Mesodermal cell (in vitro differentiated cells): Measurements from ENCODE around the gene PTPRF.

Experiments used
- H3K27ac ChIP-seq: 2 replicates; pipeline ENCODE4 v1.7.0; 2013; ENCODE audit warnings: mild to moderate bottlenecking, low read depth, low read length, moderate library complexity; ENCODE audit not compliant: severe bottlenecking
- H3K36me3 ChIP-seq: 2 replicates; pipeline ENCODE4 v1.7.1; 2013; ENCODE audit warnings: mild to moderate bottlenecking, low read length, moderate library complexity; ENCODE audit not compliant: control insufficient read depth, insufficient read depth
- H3K4me1 ChIP-seq: one replicate; pipeline ENCODE4 v1.7.1; 2013; ENCODE audit warnings: mild to moderate bottlenecking, low read length; ENCODE audit not compliant: insufficient read depth, control insufficient read depth, poor library complexity, severe bottlenecking
- H3K4me3 ChIP-seq: 2 replicates; pipeline ENCODE4 v1.7.0; 2013; ENCODE audit warnings: low read length, control low read depth, mild to moderate bottlenecking; ENCODE audit not compliant: insufficient read depth, poor library complexity, severe bottlenecking; ENCODE audit errors: extremely low read depth
- H3K9me3 ChIP-seq: 2 replicates; pipeline ENCODE4 v1.7.1; 2013; ENCODE audit warnings: mild to moderate bottlenecking, low read length, moderate library complexity; ENCODE audit not compliant: control insufficient read depth
- WGBS, 2 experiments: methylation state at CpG; one replicate each; pipeline ENCODE4 v1.1.5; 2013; ENCODE audit warnings: missing lambda C conversion rate in 2 of 2; ENCODE audit not compliant: insufficient coverage in 2 of 2; 5-methylcytosine and 5-hydroxymethylcytosine counted together

Gene PTPRF

GRCh38 chr1:43529206-43529731, 1.4 kb upstream of the PTPRF start:
- H3K36me3 ChIP-seq: no peaks in the 10 kb centered on the region
- H3K4me3 ChIP-seq: no peak overlapping the region
- WGBS, 2 experiments: 17 to 24% methylated on average over 8 to 11 of the region's 11 CpGs
- H3K9me3 ChIP-seq: no peaks in the 10 kb centered on the region
- H3K4me1 ChIP-seq: peaks cover 18% of the 10 kb centered on the region
- H3K27ac ChIP-seq: no peak overlapping the region

GRCh38 chr1:43531107-43531905, 623 bp downstream of the PTPRF start:
- no peak overlapping the region for H3K27ac ChIP-seq
- peaks cover 18% of the 10 kb centered on the region for H3K4me1 ChIP-seq
- H3K4me3 ChIP-seq: peak overlapping the region; percentile 50
- WGBS, 2 experiments: 0 to 1% methylated on average over 30 to 40 of the region's 102 CpGs
- no peaks in the 10 kb centered on the region for H3K36me3 ChIP-seq
- H3K9me3 ChIP-seq: no peaks in the 10 kb centered on the region

- H3K4me3 ChIP-seq: peak overlapping the region; percentile 50
- peaks cover 18% of the 10 kb centered on the region for H3K4me1 ChIP-seq
- H3K9me3 ChIP-seq: no peaks in the 10 kb centered on the region
- H3K36me3 ChIP-seq: peaks cover 3% of the 10 kb centered on the region
- WGBS, 2 experiments: 10 to 14% methylated on average over 11 of the region's 15 CpGs
- H3K27ac ChIP-seq: no peak overlapping the region
Observed at GRCh38 chr1:43531906-43532584, 1.4 kb downstream of the PTPRF start.

GRCh38 chr1:43532716-43533115, 2.0 kb downstream of the PTPRF start:
- Histone ChIP-seq H3K4me3 (peak overlapping the region; percentile 50), H3K27ac (no peak overlapping the region), H3K9me3 (no peaks in the 10 kb centered on the region), H3K36me3 (peaks cover 9% of the 10 kb centered on the region), H3K4me1 (peaks cover 18% of the 10 kb centered on the region)
- 64 to 70% methylated on average over 5 of the region's 5 CpGs for WGBS, 2 experiments

- Histone ChIP-seq H3K27ac (no peak overlapping the region), H3K4me1 (peaks cover 18% of the 10 kb centered on the region), H3K9me3 (no peaks in the 10 kb centered on the region), H3K4me3 (no peak overlapping the region), H3K36me3 (peaks cover 18% of the 10 kb centered on the region)
- 80 to 84% methylated on average over 9 of the region's 9 CpGs for WGBS, 2 experiments
Observed at GRCh38 chr1:43533584-43533983, 2.9 kb downstream of the PTPRF start.

GRCh38 chr1:43534256-43534655, 3.6 kb downstream of the PTPRF start:
- Histone ChIP-seq H3K27ac (no peak overlapping the region), H3K4me1 (peaks cover 18% of the 10 kb centered on the region), H3K36me3 (peaks cover 24% of the 10 kb centered on the region), H3K9me3 (no peaks in the 10 kb centered on the region), H3K4me3 (no peak overlapping the region)
- WGBS, 2 experiments: 83 to 100% methylated on average over 2 of the region's 2 CpGs

- 91 to 94% methylated on average over 7 to 8 of the region's 8 CpGs for WGBS, 2 experiments
- H3K27ac ChIP-seq: no peak overlapping the region
- H3K9me3 ChIP-seq: no peaks in the 10 kb centered on the region
Observed at GRCh38 chr1:43536196-43536863, 5.6 kb downstream of the PTPRF start.

GRCh38 chr1:43536864-43537358, 6.2 kb downstream of the PTPRF start:
- 83 to 96% methylated on average over 4 to 8 of the region's 11 CpGs for WGBS, 2 experiments
- H3K36me3 ChIP-seq: peaks cover 45% of the 10 kb centered on the region
- no peak overlapping the region for H3K27ac ChIP-seq
- H3K4me3 ChIP-seq: no peak overlapping the region
- no peaks in the 10 kb centered on the region for H3K9me3 ChIP-seq
- H3K4me1 ChIP-seq: peaks cover 9% of the 10 kb centered on the region

More at GRCh38 chr1:43536196-43536863, 5.6 kb downstream of the PTPRF start:
- peaks cover 43% of the 10 kb centered on the region for H3K36me3 ChIP-seq
- no peak overlapping the region for H3K4me3 ChIP-seq
- peaks cover 9% of the 10 kb centered on the region for H3K4me1 ChIP-seq

- peaks cover 5% of the 10 kb centered on the region for H3K4me1 ChIP-seq
- H3K9me3 ChIP-seq: no peaks in the 10 kb centered on the region
- H3K4me3 ChIP-seq: no peak overlapping the region
- WGBS, 2 experiments: 84 to 94% methylated on average over 5 to 6 of the region's 9 CpGs
- H3K36me3 ChIP-seq: peaks cover 51% of the 10 kb centered on the region
- H3K27ac ChIP-seq: no peak overlapping the region
Observed at GRCh38 chr1:43537423-43538142, 6.9 kb downstream of the PTPRF start.

GRCh38 chr1:43538143-43538487, 7.4 kb downstream of the PTPRF start:
- 100% methylated on average over 3 of the region's 3 CpGs for WGBS, 2 experiments
- no peak overlapping the region for H3K27ac ChIP-seq

More at GRCh38 chr1:43538143-43538487, 7.4 kb downstream of the PTPRF start:
- peaks cover 57% of the 10 kb centered on the region for H3K36me3 ChIP-seq
- no peak overlapping the region for H3K4me3 ChIP-seq
- H3K4me1 ChIP-seq: no peaks in the 10 kb centered on the region
- H3K9me3 ChIP-seq: no peaks in the 10 kb centered on the region
